T-cell (primary cell): ENCODE measurements around the gene KCNE4. TPM values are rescaled to one million over a fixed set of nuclear protein-coding genes. Genes with fewer than 3 reads are reported as not detected.

ENCODE experiments used
- ATAC-seq, 4 experiments: fragments of 200-7000 bp in 3 of 4; fragments of 150-1000 bp in 1 of 4; cut with Tn5 transposase; replicated peaks in 1 of 4; 1 replicate in 3 of 4; 2 replicates in 1 of 4; pipeline ENCODE4 v1.10.0; 2021; ENCODE audit warnings: moderate library complexity in 3 of 4, mild to moderate bottlenecking in 2 of 4, moderate number of reproducible peaks in 1 of 4
- CTCF ChIA-PET, 2 donors: fragments of 300-600 bp; sonication (Branson Sonifier 250); formaldehyde crosslinking; loops; one replicate each; lab custom pipeline; 2022; ENCODE audit warnings: antibody characterized with exemption in 2 of 2; lab: Charles Lee
- POLR2A ChIA-PET, 2 donors: fragments of 300-600 bp; sonication (Branson Sonifier 250); formaldehyde crosslinking; loops; one replicate each; lab custom pipeline; 2022; ENCODE audit warnings: antibody characterized with exemption in 2 of 2; lab: Charles Lee
- DNase-seq, 35 experiments: peaks; one replicate each; pipeline versions ENCODE4 v3.0.0 to v3.0.0-alpha.2; 2013 to 2023
- H3K27ac ChIP-seq: one replicate; pipeline ENCODE4 v1.5.1; 2013; ENCODE audit warnings: low read length
- H3K27me3 ChIP-seq, 2 experiments: replicated peaks in 1 of 2; 1 replicate in 1 of 2; 2 replicates in 1 of 2; pipeline versions ENCODE4 v1.6.1 to v1.7.0; 2013; ENCODE audit warnings: low read length in 1 of 2, mixed read lengths in 1 of 2; ENCODE audit not compliant: control insufficient read depth in 2 of 2, insufficient read depth in 2 of 2; ENCODE audit errors: extremely low read depth in 1 of 2
- H3K36me3 ChIP-seq, 2 donors: 1 replicate in 1 of 2; 2 replicates in 1 of 2; pipeline versions ENCODE4 v1.6.1 to v1.7.0; 2013; ENCODE audit warnings: low read length in 1 of 2; ENCODE audit not compliant: control insufficient read depth in 2 of 2, insufficient read depth in 1 of 2; ENCODE audit errors: extremely low read depth in 1 of 2
- H3K4me1 ChIP-seq, 2 experiments: 1 replicate in 1 of 2; 2 replicates in 1 of 2; pipeline versions ENCODE4 v1.6.1 to v1.7.0; 2013; ENCODE audit warnings: low read length in 2 of 2, mixed read lengths in 1 of 2; ENCODE audit not compliant: insufficient read depth in 2 of 2, control insufficient read depth in 1 of 2; ENCODE audit errors: extremely low read depth in 1 of 2
- H3K4me3 ChIP-seq, 2 donors: 1 replicate in 1 of 2; 2 replicates in 1 of 2; pipeline versions ENCODE4 v1.5.1 to v1.7.0; 2013; ENCODE audit warnings: mild to moderate bottlenecking in 2 of 2, low read length in 1 of 2, moderate library complexity in 1 of 2; ENCODE audit not compliant: control insufficient read depth in 1 of 2; ENCODE audit errors: extremely low read depth in 1 of 2
- H3K9me3 ChIP-seq: 2 replicates; pipeline ENCODE4 v1.7.0; 2013
- H3K27ac Mint-ChIP-seq, 2 donors: one replicate each; pipeline ENCODE4 v1.8.0; 2020 to 2021; ENCODE audit warnings: mild to moderate bottlenecking in 2 of 2, mixed read lengths in 2 of 2
- H3K27me3 Mint-ChIP-seq, 2 donors: one replicate each; pipeline ENCODE4 v1.8.0; 2021 to 2022; ENCODE audit warnings: mixed read lengths in 2 of 2
- H3K36me3 Mint-ChIP-seq: one replicate; pipeline ENCODE4 v1.8.0; 2021; ENCODE audit warnings: mixed read lengths
- H3K4me1 Mint-ChIP-seq, 3 donors: one replicate each; pipeline ENCODE4 v1.8.0; 2020 to 2022; ENCODE audit warnings: mixed read lengths in 3 of 3, mild to moderate bottlenecking in 1 of 3
- H3K4me3 Mint-ChIP-seq, 3 donors: one replicate each; pipeline ENCODE4 v1.8.0; 2020 to 2022; ENCODE audit warnings: mild to moderate bottlenecking in 3 of 3, mixed read lengths in 3 of 3, moderate library complexity in 3 of 3
- H3K9me3 Mint-ChIP-seq, 3 donors: one replicate each; pipeline ENCODE4 v1.8.0; 2020 to 2022; ENCODE audit warnings: mixed read lengths in 3 of 3
- WGBS: methylation state at CpG from one replicate; pipeline ENCODE4 v1.1.5; 2013; ENCODE audit warnings: missing lambda C conversion rate; ENCODE audit not compliant: insufficient coverage; 5-methylcytosine and 5-hydroxymethylcytosine counted together
- total RNA-seq, 35 experiments: library from RNA in 6 of 35; stranded (reverse) in 6 of 35; fragments of 120-200 nt in 1 of 35; gene quantifications; one replicate each; pipeline versions ENCODE4 v1.2.1 to v1.2.4 and lab custom pipeline; 2013 to 2026

KCNE4 gene
- total RNA-seq, 5 donors from 2014 or later (not counting 1 experiment from before 2014, with no cell fraction given): not detected

- ATAC-seq (no peak), DNase-seq (no peak)
- ChIA-PET CTCF (no interaction called here), POLR2A (no interaction called here)
- peaks cover 0 to 4% (median 0%) of the 10 kb centered on the region in 3 donors for H3K9me3 Mint-ChIP-seq
- H3K4me1 ChIP-seq: no peaks in the 10 kb centered on the region
- H3K27ac Mint-ChIP-seq: no peak overlapping the region
- H3K4me3 Mint-ChIP-seq: no peak overlapping the region
- H3K36me3 Mint-ChIP-seq: no peaks in the 10 kb centered on the region
- no peak overlapping the region for H3K4me3 ChIP-seq
- peaks cover 0 to 2% of the 10 kb centered on the region in 2 experiments for H3K27me3 ChIP-seq
- H3K9me3 ChIP-seq: no peaks in the 10 kb centered on the region
- H3K27ac ChIP-seq: no peak overlapping the region
- H3K27me3 Mint-ChIP-seq: peaks cover 2 to 23% of the 10 kb centered on the region in 2 donors
- no CpG with 5 or more reads among the region's 3 CpGs for WGBS
- H3K4me1 Mint-ChIP-seq: no peaks in the 10 kb centered on the region
- H3K36me3 ChIP-seq: no peaks in the 10 kb centered on the region
These were observed 29.8 kb downstream of the KCNE4 start for GRCh38 chr2:223081789-223082188.

GRCh38 chr2:223082706-223083105, 30.7 kb downstream of the KCNE4 start:
- Histone ChIP-seq H3K4me1 (no peaks in the 10 kb centered on the region), H3K27me3 (peaks cover 0 to 2% of the 10 kb centered on the region in 2 experiments), H3K9me3 (no peaks in the 10 kb centered on the region), H3K36me3 (no peaks in the 10 kb centered on the region), H3K27ac (no peak overlapping the region), H3K4me3 (no peak overlapping the region)
- ChIA-PET POLR2A (no interaction called here), CTCF (no interaction called here)
- H3K9me3 Mint-ChIP-seq: peaks cover 0 to 4% (median 0%) of the 10 kb centered on the region in 3 donors
- H3K4me3 Mint-ChIP-seq: no peak overlapping the region
- DNase-seq (no peak), ATAC-seq (no peak)
- H3K27ac Mint-ChIP-seq: no peak overlapping the region
- no peaks in the 10 kb centered on the region for H3K36me3 Mint-ChIP-seq
- no CpG with 5 or more reads among the region's 2 CpGs for WGBS
- H3K4me1 Mint-ChIP-seq: no peaks in the 10 kb centered on the region
- peaks cover 2 to 23% of the 10 kb centered on the region in 2 donors for H3K27me3 Mint-ChIP-seq

DNA sequence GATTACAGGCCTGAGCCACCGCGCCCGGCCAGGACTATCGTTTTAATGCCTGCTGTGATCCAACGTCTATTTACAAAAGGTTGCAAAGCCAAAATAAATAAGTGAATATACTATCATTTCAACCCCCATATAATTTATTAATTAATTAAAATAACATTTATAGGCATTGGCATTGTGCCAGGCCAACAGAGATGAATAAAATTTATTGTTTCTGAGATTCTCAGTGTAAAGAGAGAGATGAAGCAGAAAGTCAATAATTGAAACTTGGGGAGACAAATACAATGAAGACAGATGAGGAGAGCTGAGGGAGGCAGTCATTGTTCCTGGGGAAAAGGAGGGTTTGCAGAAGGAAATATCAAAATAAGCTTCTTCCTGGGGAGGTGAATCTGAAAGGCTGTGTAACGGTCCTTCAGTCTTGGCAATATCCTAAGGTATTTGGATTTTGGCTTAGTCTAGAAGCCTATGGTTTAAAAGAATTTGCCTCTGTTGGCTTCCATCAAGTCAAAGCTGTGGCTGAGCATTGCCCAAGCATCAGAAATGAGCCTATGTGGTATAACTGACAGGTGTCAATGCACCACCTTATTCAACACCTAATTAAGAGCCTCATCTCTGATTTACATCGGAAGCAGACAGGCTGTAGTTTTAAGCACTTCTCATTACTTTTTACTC, 31.5 kb downstream of the KCNE4 start:
- Histone ChIP-seq H3K36me3 (no peaks in the 10 kb centered on the region), H3K4me1 (no peaks in the 10 kb centered on the region), H3K27ac (no peak overlapping the region), H3K4me3 (no peak overlapping the region), H3K9me3 (no peaks in the 10 kb centered on the region), H3K27me3 (peaks cover 0 to 2% of the 10 kb centered on the region in 2 experiments)
- Mint-ChIP-seq H3K27ac (no peak overlapping the region), H3K9me3 (peaks cover 0 to 4% (median 0%) of the 10 kb centered on the region in 3 donors), H3K27me3 (peaks cover 2 to 23% of the 10 kb centered on the region in 2 donors), H3K36me3 (no peaks in the 10 kb centered on the region), H3K4me1 (no peaks in the 10 kb centered on the region), H3K4me3 (no peak overlapping the region)
- ATAC-seq: no peak
- ChIA-PET CTCF (no interaction called here), POLR2A (no interaction called here)
- WGBS: 50% methylated on average over 2 of the region's 7 CpGs
- no peak for DNase-seq

DNA sequence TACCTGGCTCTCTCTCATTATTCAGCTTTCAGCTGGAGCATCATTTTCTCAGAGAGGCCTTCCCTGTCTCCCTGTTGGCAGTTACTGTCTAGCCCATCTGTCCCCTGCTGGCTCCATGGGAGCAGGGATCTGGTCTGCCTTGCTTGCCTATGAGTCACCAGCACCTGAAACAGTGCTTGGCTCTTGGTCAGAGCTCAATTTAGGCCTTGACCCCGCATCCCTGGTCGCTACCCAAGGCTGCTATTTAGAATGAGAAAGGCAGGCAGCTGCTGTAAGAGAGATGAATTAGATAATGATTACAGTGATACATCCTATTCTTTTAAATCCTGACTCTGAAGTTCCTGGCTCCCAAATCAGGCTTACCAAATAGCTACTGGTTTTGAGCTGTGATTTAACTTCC, 32.9 kb downstream of the KCNE4 start:
- Histone ChIP-seq H3K27me3 (peaks cover 0 to 2% of the 10 kb centered on the region in 2 experiments), H3K4me3 (no peak overlapping the region), H3K36me3 (no peaks in the 10 kb centered on the region), H3K4me1 (no peaks in the 10 kb centered on the region), H3K27ac (no peak overlapping the region), H3K9me3 (no peaks in the 10 kb centered on the region)
- ChIA-PET CTCF (no interaction called here), POLR2A (interaction anchor here in 1 of 2 donors (0.7 kb wide), 1 partner anchor 340 kb away, joined by 3 read pairs; no protein-coding TSS in a partner anchor)
- ATAC-seq: no peak
- Mint-ChIP-seq H3K4me1 (no peaks in the 10 kb centered on the region), H3K4me3 (no peak overlapping the region), H3K9me3 (peaks cover 0 to 4% (median 0%) of the 10 kb centered on the region in 3 donors), H3K27me3 (peaks cover 0 to 16% of the 10 kb centered on the region in 2 donors), H3K27ac (no peak overlapping the region), H3K36me3 (no peaks in the 10 kb centered on the region)
- no peak for DNase-seq
- no CpG with 5 or more reads among the region's 2 CpGs for WGBS

DNA sequence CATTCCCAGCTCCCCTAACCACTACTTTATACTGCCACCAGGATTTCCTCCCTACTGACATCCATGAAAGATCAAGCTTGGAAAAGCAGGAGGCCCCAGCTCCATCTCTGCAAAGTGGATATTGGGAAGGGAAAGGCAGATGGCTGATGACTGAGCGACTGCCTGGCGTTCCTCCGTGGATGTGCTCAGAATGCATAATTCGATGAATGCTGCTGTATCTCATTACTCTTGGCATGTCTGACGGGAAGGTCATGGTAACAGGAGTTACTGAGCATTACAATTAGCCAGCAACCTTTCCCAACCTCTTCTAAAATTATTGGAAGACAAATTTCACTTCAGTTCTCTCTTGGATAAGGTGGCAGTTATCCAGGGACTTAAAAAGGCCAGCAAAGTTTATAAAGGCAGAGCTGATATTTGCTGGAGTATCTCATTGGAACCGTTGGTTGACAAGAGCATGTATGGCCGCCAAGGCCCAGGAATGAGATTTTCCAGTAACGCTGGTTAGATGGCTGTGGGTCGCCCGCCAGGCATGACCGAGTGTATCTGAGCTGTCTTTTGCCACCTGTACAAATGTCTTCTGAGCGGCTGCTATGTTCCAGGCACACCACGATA, 34.5 kb downstream of the KCNE4 start:
- Histone ChIP-seq H3K4me3 (no peak overlapping the region), H3K4me1 (no peaks in the 10 kb centered on the region), H3K9me3 (no peaks in the 10 kb centered on the region), H3K27ac (no peak overlapping the region), H3K27me3 (peaks cover 0 to 2% of the 10 kb centered on the region in 2 experiments), H3K36me3 (no peaks in the 10 kb centered on the region)
- ChIA-PET CTCF (no interaction called here), POLR2A (no interaction called here)
- H3K27me3 Mint-ChIP-seq: peaks cover 0 to 16% of the 10 kb centered on the region in 2 donors
- DNase-seq (no peak), ATAC-seq (no peak)
- no peak overlapping the region for H3K4me3 Mint-ChIP-seq
- H3K4me1 Mint-ChIP-seq: no peaks in the 10 kb centered on the region
- H3K9me3 Mint-ChIP-seq: no peaks in the 10 kb centered on the region
- H3K36me3 Mint-ChIP-seq: no peaks in the 10 kb centered on the region
- no peak overlapping the region for H3K27ac Mint-ChIP-seq
- WGBS: 80% methylated on average over 9 of the region's 13 CpGs

GRCh38 chr2:223087466-223087865, 35.5 kb downstream of the KCNE4 start:
- ATAC-seq (no peak), DNase-seq (no peak)
- Histone ChIP-seq H3K36me3 (no peaks in the 10 kb centered on the region), H3K4me3 (no peak overlapping the region), H3K27ac (no peak overlapping the region), H3K4me1 (no peaks in the 10 kb centered on the region), H3K27me3 (peaks cover 0 to 2% of the 10 kb centered on the region in 2 experiments), H3K9me3 (no peaks in the 10 kb centered on the region)
- Mint-ChIP-seq H3K4me3 (no peak overlapping the region), H3K9me3 (no peaks in the 10 kb centered on the region), H3K36me3 (no peaks in the 10 kb centered on the region), H3K27ac (no peak overlapping the region), H3K27me3 (peaks cover 0 to 16% of the 10 kb centered on the region in 2 donors), H3K4me1 (no peaks in the 10 kb centered on the region)
- no CpG with 5 or more reads among the region's 5 CpGs for WGBS
- ChIA-PET CTCF (no interaction called here), POLR2A (no interaction called here)
